Adrenal gland (tissue), 5 donors: ENCODE results near the gene GRID1.

Experiments
- CTCF ChIP-seq, 6 experiments: fragments of 450-650 bp in 4 of 6; fragments of 200-600 bp in 2 of 6; sonication (generic) in 1 of 6; IDR thresholded peaks; 1 replicate in 5 of 6; 2 replicates in 1 of 6; pipeline versions ENCODE4 v1.5.1 to v1.8.0; 2016 to 2021; ENCODE audit warnings: antibody characterized with exemption in 6 of 6, mild to moderate bottlenecking in 2 of 6, moderate library complexity in 1 of 6
- POLR2A ChIP-seq, 2 donors: fragments of 450-650 bp; IDR thresholded peaks; one replicate each; pipeline ENCODE4 v1.6.1; 2017; ENCODE audit warnings: antibody characterized with exemption in 2 of 2, mild to moderate bottlenecking in 2 of 2, moderate library complexity in 1 of 2
- donor health status: DM: no; HTN: no; CAD: no.

- no peak for TF ChIP-seq POLR2A (IDR thresholded peaks at IDR 0.05)
- TF ChIP-seq CTCF (IDR thresholded peaks at IDR 0.05): no peak
These were observed 22.8 kb downstream of the GRID1 start for GRCh38 chr10:86343761-86344160.
